IPS-18a (cell line): ENCODE measurements around the gene SLC6A1.

Source experiments
- H3K27ac ChIP-seq: one replicate; pipeline ENCODE4 v1.5.1; 2013; ENCODE audit warnings: low read length
- H3K27me3 ChIP-seq: one replicate; pipeline ENCODE4 v1.6.1; 2013; ENCODE audit warnings: mild to moderate bottlenecking, low read length; ENCODE audit not compliant: control insufficient read depth, insufficient read depth
- H3K36me3 ChIP-seq: one replicate; pipeline ENCODE4 v1.6.1; 2013; ENCODE audit warnings: low read depth, low read length; ENCODE audit not compliant: control insufficient read depth
- H3K4me1 ChIP-seq: one replicate; pipeline ENCODE4 v1.6.1; 2013; ENCODE audit warnings: low read depth, low read length; ENCODE audit not compliant: control insufficient read depth
- H3K4me3 ChIP-seq: one replicate; pipeline ENCODE4 v1.5.1; 2013; ENCODE audit warnings: low read length
- H3K9ac ChIP-seq: one replicate; pipeline ENCODE4 v1.6.1; 2013; ENCODE audit warnings: mild to moderate bottlenecking, low read length, moderate library complexity
- H3K9me3 ChIP-seq: one replicate; pipeline ENCODE4 v1.6.1; 2013; ENCODE audit warnings: low read depth, low read length; ENCODE audit not compliant: control insufficient read depth

The SLC6A1 gene

GRCh38 chr3:10972072-10972782, 20.3 kb upstream of the SLC6A1 start:
- Histone ChIP-seq H3K27ac (no peak overlapping the region), H3K36me3 (no peaks in the 10 kb centered on the region), H3K27me3 (no peaks in the 10 kb centered on the region), H3K9me3 (no peaks in the 10 kb centered on the region), H3K9ac (no peak overlapping the region), H3K4me3 (no peak overlapping the region), H3K4me1 (peaks cover 22% of the 10 kb centered on the region)

- H3K27ac ChIP-seq = no peak overlapping the region
- H3K9me3 ChIP-seq = no peaks in the 10 kb centered on the region
- no peak overlapping the region for H3K4me3 ChIP-seq
- H3K4me1 ChIP-seq = peaks cover 27% of the 10 kb centered on the region
- H3K27me3 ChIP-seq = no peaks in the 10 kb centered on the region
- H3K9ac ChIP-seq = no peak overlapping the region
- no peaks in the 10 kb centered on the region for H3K36me3 ChIP-seq
Observed at GRCh38 chr3:10973046-10973595, 19.4 kb upstream of the SLC6A1 start.

- Histone ChIP-seq H3K36me3 (no peaks in the 10 kb centered on the region), H3K27ac (no peak overlapping the region), H3K4me1 (peaks cover 24% of the 10 kb centered on the region), H3K9me3 (no peaks in the 10 kb centered on the region), H3K9ac (no peak overlapping the region), H3K4me3 (no peak overlapping the region), H3K27me3 (no peaks in the 10 kb centered on the region)
Observed at GRCh38 chr3:10974131-10974530, 18.4 kb upstream of the SLC6A1 start.

GRCh38 chr3:10974746-10975375, 17.7 kb upstream of the SLC6A1 start:
- Histone ChIP-seq H3K4me1 (peaks cover 24% of the 10 kb centered on the region), H3K9me3 (no peaks in the 10 kb centered on the region), H3K4me3 (no peak overlapping the region), H3K27ac (no peak overlapping the region), H3K9ac (no peak overlapping the region), H3K27me3 (no peaks in the 10 kb centered on the region), H3K36me3 (no peaks in the 10 kb centered on the region)

GRCh38 chr3:10975695-10976234, 16.8 kb upstream of the SLC6A1 start:
- Histone ChIP-seq H3K36me3 (no peaks in the 10 kb centered on the region), H3K4me3 (no peak overlapping the region), H3K9me3 (no peaks in the 10 kb centered on the region), H3K9ac (no peak overlapping the region), H3K4me1 (peaks cover 24% of the 10 kb centered on the region), H3K27ac (no peak overlapping the region), H3K27me3 (no peaks in the 10 kb centered on the region)

- Histone ChIP-seq H3K27me3 (no peaks in the 10 kb centered on the region), H3K4me1 (peaks cover 21% of the 10 kb centered on the region), H3K36me3 (no peaks in the 10 kb centered on the region), H3K9me3 (no peaks in the 10 kb centered on the region), H3K9ac (no peak overlapping the region), H3K4me3 (no peak overlapping the region), H3K27ac (no peak overlapping the region)
Observed at GRCh38 chr3:10976770-10977169, 15.8 kb upstream of the SLC6A1 start.

GRCh38 chr3:10977892-10978510, 14.5 kb upstream of the SLC6A1 start:
- H3K4me3 ChIP-seq = no peak overlapping the region
- no peaks in the 10 kb centered on the region for H3K27me3 ChIP-seq
- H3K9ac ChIP-seq = no peak overlapping the region
- no peak overlapping the region for H3K27ac ChIP-seq
- H3K36me3 ChIP-seq = no peaks in the 10 kb centered on the region
- H3K9me3 ChIP-seq = no peaks in the 10 kb centered on the region
- peaks cover 11% of the 10 kb centered on the region for H3K4me1 ChIP-seq

- Histone ChIP-seq H3K27ac (no peak overlapping the region), H3K4me3 (no peak overlapping the region), H3K27me3 (no peaks in the 10 kb centered on the region), H3K4me1 (peaks cover 14% of the 10 kb centered on the region), H3K36me3 (no peaks in the 10 kb centered on the region), H3K9me3 (no peaks in the 10 kb centered on the region), H3K9ac (no peak overlapping the region)
Observed at GRCh38 chr3:10978956-10979355, 13.6 kb upstream of the SLC6A1 start.

GRCh38 chr3:10980312-10980711, 12.2 kb upstream of the SLC6A1 start:
- Histone ChIP-seq H3K9me3 (no peaks in the 10 kb centered on the region), H3K4me3 (no peak overlapping the region), H3K27me3 (no peaks in the 10 kb centered on the region), H3K36me3 (no peaks in the 10 kb centered on the region), H3K9ac (no peak overlapping the region), H3K27ac (no peak overlapping the region), H3K4me1 (peaks cover 14% of the 10 kb centered on the region)

GRCh38 chr3:10981031-10981430, 11.5 kb upstream of the SLC6A1 start:
- H3K9me3 ChIP-seq = no peaks in the 10 kb centered on the region
- H3K36me3 ChIP-seq = no peaks in the 10 kb centered on the region
- no peaks in the 10 kb centered on the region for H3K27me3 ChIP-seq
- H3K4me1 ChIP-seq = peaks cover 14% of the 10 kb centered on the region
- no peak overlapping the region for H3K4me3 ChIP-seq
- H3K9ac ChIP-seq = no peak overlapping the region
- H3K27ac ChIP-seq = no peak overlapping the region

GRCh38 chr3:10981961-10982360, 10.6 kb upstream of the SLC6A1 start:
- Histone ChIP-seq H3K36me3 (no peaks in the 10 kb centered on the region), H3K27ac (no peak overlapping the region), H3K4me1 (peaks cover 14% of the 10 kb centered on the region), H3K9ac (no peak overlapping the region), H3K27me3 (no peaks in the 10 kb centered on the region), H3K4me3 (no peak overlapping the region), H3K9me3 (no peaks in the 10 kb centered on the region)
